Astrocyte (in vitro differentiated cells and primary cell): Measurements from ENCODE around the gene TMEM97.

Experiments
- CTCF ChIP-seq: IDR thresholded peaks from 2 replicates; pipeline ENCODE4 v1.5.1; 2011; ENCODE audit warnings: low read depth, mild to moderate bottlenecking, inconsistent platforms, low read length, moderate library complexity; ENCODE audit not compliant: insufficient read depth
- EZH2 ChIP-seq: IDR thresholded peaks from 2 replicates; pipeline ENCODE4 v1.6.1; 2012; ENCODE audit warnings: mild to moderate bottlenecking, low read length, inconsistent platforms; ENCODE audit not compliant: insufficient read depth

- TF ChIP-seq CTCF, result no peak
- TF ChIP-seq EZH2, result no peak
Observed at GRCh38 chr17:28347261-28347891, 28.4 kb downstream of the TMEM97 start.
